IPS-NIHi7 (cell line): ENCODE data around the gene TRMO.
"Not testable (repeated sequence)": the region's sequence is repeated elsewhere in the genome, so short reads cannot be mapped to it uniquely, and the experiment has no call there.

Experiments
- DNase-seq: peaks from one replicate; pipeline ENCODE4 v3.0.0; 2012; ENCODE audit warnings: mixed read lengths; ENCODE audit errors: extremely low spot score

The TRMO gene, protein sequence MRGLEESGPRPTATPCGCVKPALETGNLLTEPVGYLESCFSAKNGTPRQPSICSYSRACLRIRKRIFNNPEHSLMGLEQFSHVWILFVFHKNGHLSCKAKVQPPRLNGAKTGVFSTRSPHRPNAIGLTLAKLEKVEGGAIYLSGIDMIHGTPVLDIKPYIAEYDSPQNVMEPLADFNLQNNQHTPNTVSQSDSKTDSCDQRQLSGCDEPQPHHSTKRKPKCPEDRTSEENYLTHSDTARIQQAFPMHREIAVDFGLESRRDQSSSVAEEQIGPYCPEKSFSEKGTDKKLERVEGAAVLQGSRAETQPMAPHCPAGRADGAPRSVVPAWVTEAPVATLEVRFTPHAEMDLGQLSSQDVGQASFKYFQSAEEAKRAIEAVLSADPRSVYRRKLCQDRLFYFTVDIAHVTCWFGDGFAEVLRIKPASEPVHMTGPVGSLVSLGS

GRCh38 chr9:97921959-97922724 lies at the start of gene TRMO:
TSS of gene TRMO (minus strand) at chr9:97922500. CDS start at chr9:97922493, 7 bp downstream.
- DNase-seq: peak; percentile 97

GRCh38 chr9:97970165-97970564 lies 47.9 kb upstream of the TRMO start:
- DNase-seq: no peak

GRCh38 chr9:97969014-97969413 lies 46.7 kb upstream of the TRMO start:
- no peak for DNase-seq

GRCh38 chr9:97966493-97966892 lies 44.2 kb upstream of the TRMO start:
- DNase-seq: peak; percentile 54

- DNase-seq: no peak
These were observed 42.6 kb upstream of the TRMO start for GRCh38 chr9:97964901-97965300.

DNA sequence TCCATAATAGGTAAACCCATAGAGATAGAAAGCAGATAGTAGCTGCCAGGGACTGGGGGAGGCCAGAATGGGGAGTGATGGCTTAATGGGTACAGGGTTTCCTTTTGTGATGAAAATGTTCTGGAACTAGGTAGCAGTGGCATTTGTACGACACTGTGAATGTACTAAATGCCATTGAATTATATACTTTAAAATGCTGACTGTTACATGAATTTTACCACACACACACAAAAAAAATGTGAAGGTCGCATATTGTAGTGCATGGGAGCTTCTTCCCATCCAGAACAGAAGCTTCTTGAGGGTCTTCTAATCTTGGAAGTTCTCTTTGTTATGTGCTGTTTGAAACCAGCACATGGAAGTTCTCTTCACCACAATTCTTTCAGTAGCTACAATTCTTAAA lies 40.9 kb upstream of the TRMO start:
- no peak for DNase-seq

DNA sequence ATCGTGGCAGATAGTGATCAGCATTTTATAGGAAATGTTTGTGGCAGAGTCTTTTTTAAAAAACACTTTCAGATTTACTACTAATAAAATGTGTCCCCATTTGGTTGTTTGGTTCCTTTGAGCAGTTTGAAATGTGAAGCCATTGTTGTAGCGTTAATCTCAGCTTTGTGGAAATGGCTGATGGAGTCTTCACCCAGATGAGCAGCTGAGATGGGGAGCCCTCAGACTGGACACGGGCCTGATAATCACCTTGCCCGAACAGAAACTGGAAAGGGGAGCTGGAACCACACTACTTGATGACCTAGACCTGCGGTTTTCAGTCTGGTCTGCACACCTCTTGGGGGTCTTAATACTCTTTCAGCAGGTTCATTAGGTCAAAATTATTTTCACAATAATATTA lies 40.3 kb upstream of the TRMO start:
- DNase-seq: no peak

DNA sequence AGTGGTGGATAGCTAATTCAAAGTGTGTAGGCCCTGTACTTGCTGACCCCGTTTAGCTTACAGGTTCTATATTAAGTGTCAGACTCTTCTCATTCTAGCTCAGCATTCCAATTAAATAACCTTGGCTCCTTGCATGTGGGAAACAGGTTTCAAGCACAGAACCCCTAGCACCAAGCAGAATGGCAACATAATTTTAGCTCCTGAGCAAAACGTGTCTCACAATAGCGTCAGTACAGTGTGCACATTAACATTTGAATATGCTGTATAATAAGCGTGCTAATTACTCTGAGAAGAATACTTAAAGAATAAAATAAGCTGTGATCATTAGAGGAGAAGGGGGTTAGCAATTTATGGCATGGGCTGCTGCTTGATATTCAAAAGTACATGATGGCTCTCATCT lies 39.8 kb upstream of the TRMO start:
- DNase-seq: no peak

DNA sequence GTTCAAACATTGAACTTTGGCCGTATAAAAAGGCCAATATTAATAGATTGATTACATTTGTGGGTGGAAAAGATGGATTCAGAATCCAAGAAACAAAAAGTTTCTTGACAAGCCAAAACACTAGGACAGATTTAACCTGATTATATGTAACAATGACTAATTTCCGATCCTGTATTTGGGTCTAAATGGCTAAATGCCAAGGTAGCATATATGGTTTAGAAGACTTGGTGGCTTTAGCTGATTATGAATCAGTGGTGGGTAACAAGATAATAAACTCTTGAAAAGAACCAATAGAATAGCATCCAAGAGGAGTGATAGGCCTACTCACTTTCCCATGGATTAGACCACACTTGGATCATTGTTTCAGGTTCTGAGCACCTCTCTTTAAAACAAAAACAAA lies 39.1 kb upstream of the TRMO start:
- no peak for DNase-seq

DNA sequence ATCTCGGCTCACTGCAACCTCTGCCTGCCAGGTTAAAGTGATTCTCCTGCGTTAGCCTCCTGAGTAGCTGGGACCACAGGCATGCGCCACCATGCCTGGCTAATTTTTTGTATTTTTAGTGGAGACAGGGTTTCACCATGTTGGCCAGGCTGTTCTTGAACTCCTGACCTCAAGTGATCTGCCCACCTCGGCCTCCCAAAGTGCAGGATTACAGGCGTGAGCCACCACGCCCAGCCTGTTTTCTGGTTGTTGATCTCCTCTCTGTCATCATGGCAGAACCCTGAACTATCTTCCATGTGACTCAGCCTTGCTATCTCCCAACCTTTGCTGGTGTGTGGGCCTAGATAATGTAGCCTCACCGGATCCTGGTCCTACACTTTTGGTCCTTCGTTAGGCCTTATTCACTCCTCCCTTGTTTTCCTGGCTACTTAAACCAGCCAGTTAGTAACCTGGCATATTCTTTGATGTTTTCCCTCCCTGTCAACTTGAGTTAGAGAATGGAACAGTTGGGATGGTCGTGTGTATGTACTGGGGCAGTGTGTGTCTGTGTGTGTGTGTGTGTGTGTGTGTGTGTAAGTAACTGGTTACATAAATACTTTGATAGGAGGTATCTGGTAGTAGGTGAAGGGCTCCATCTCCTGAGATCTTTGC lies 38.5 kb upstream of the TRMO start:
- not testable (repeated sequence) for DNase-seq

- no peak for DNase-seq
These were observed 37.3 kb upstream of the TRMO start for GRCh38 chr9:97959585-97959984.

DNA sequence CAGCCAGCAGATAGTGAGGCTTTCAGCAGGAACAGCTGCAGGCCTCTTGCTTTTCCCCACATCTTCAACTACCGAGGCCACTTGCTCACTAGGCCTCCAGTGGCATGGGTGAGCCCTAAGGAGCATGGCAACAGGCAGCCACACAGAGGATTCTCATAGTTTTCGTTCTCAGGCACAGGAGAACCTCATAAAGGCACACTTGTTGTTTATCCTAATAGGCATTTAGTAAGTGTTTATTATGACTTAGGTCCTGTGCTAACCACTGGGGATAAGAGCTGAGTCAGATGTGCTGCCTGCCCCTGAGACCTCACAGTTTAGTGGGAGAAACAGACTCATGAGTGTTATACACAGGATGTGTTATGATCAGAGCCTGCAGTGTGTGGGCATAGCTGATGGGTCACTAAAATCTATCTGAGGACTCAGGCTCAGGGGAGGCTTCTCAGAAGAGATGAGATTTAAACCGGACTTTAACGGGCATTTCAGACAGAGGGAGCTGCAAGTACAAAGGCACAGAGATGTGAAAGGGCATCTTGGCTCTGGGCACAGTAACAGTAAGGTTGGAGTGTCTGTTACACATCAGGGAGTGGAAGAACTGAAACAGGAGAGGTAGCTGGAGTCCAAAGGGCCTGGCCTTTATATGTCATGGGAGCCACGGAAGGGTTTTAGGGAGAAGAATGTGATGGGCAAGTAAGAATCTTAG lies 36.7 kb upstream of the TRMO start:
- no peak for DNase-seq

DNA sequence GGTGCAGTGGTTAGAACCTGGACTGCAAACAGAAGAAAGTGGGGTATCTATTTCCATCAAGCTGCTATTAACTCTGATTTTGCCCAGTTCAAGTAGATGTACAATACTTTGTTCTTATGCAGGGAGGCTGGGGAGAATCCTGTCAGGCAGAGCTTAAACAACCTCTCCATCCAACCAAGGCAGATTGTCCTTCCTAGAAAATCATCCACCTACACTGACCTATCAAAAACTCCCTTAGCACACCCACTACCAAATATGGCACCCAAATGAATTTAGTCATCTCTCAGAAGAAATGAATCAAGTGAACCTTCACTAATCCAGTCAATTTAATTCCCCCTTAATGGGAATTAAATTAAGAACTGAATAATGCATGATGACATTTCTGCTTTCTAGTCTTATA lies 34.0 kb upstream of the TRMO start:
- DNase-seq: no peak

DNA sequence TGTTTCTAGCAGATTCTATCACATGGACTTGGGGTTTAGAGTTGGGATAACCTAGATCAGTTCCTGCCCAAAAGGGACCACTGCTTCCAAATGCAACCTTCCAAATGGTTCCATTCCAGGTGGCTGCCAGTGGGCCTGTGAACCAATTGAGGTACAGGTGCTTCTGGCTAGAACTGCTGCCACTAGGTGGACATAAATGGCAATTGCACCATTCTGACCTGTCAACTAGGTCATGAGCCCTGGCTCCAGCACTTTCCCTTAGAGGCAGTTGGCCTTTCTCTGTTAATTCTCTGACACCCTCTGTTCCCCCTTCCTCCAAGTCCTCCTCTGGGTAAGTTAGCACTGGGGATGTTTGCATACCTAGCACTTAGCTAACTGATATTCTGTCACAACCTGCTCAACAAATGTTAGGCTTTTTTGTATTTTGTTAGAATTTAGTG lies 32.3 kb upstream of the TRMO start:
- peak; percentile 91 for DNase-seq

DNA sequence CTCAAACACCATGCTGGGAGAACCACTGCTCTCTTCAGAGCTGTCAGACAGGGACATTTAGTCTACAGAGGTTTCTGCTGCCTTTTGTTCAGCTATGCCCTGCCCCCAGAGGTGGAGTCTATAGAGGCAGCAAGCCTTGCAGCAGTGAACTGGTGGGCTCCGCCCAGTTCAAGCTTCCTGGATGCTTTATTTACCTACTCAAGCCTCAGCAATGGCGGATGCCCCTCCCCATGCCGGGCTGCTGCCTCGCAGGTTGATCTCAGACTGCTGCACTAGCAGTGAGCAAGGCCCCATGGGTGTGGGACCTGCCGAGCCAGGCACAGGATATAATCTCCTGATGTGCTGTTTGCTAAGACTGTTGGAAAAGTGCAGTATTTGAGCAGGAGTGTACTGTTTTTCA lies 28.6 kb upstream of the TRMO start:
- not testable (repeated sequence) for DNase-seq

GRCh38 chr9:97947094-97947493 lies 24.8 kb upstream of the TRMO start:
- DNase-seq: not testable (repeated sequence)

GRCh38 chr9:97945470-97945869 lies 23.2 kb upstream of the TRMO start:
- not testable (repeated sequence) for DNase-seq

DNA sequence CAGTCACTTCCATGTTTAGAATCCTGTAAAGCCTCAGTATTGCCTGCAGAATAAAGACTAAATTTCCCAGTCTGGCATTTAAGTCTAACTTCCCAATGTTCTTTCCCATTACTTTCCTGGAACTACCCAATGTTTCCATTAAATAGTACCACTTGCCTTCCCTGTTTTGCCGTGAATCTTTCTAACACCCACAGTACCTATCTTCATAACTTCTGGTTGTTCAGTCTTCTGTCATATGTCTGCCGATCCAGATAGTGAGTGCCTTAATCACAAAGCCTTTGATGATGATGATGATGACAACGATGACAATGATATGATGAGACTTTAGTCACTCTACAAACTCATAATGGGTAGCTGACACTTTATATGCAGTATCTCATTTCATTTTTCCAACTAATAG lies 22.3 kb upstream of the TRMO start:
- no peak for DNase-seq

GRCh38 chr9:97943308-97943855 lies 21.1 kb upstream of the TRMO start:
- no peak for DNase-seq

- no peak for DNase-seq
These were observed 19.0 kb upstream of the TRMO start for GRCh38 chr9:97941323-97941722.

GRCh38 chr9:97940741-97941140 lies 18.4 kb upstream of the TRMO start:
- DNase-seq: no peak

GRCh38 chr9:97940233-97940632 lies 17.9 kb upstream of the TRMO start:
- DNase-seq: no peak
